Measurements from ENCODE around the gene MAN1A1. TPM values are rescaled to one million over a fixed set of nuclear protein-coding genes. Genes with fewer than 3 reads are reported as not detected.
"Not testable (repeated sequence)": the region's sequence is repeated elsewhere in the genome, so short reads cannot be mapped to it uniquely, and the experiment has no call there.

The MAN1A1 gene
- total RNA-seq, result 10 to 100 TPM; 27.5 to 34.2 TPM

GRCh38 chr6:119349361-119350201 is at the start of gene MAN1A1:
Gene MAN1A1 (minus strand): TSS chr6:119349761. CDS start chr6:119349065, 696 bp downstream.
- Mint-ChIP-seq H3K4me3 (peak within 1 kb of the TSS; percentile 95), H3K4me1 (ENCODE audit: low read depth in 2 of 2) (peaks cover 37 to 45% of the 10 kb centered on the region in 2 donors), H3K27me3 (no peaks in the 10 kb centered on the region), H3K9me3 (no peaks in the 10 kb centered on the region), H3K27ac (peak within 1 kb of the TSS; percentile 87 to 89), H3K36me3 (peaks cover 4% of the 10 kb centered on the region)
- DNase-seq (ENCODE audit: low spot score) (peak; percentile 96), ATAC-seq (peak; percentile 95 to 96)

GRCh38 chr6:119395192-119395591 is 45.6 kb upstream of the MAN1A1 start:
- H3K9me3 Mint-ChIP-seq, result peaks cover 5% of the 10 kb centered on the region
- H3K36me3 Mint-ChIP-seq, result peaks cover 5% of the 10 kb centered on the region

GRCh38 chr6:119390247-119390793 is 40.8 kb upstream of the MAN1A1 start:
- Mint-ChIP-seq H3K36me3 (peaks cover 10% of the 10 kb centered on the region), H3K27ac (no peak overlapping the region), H3K27me3 (no peaks in the 10 kb centered on the region), H3K9me3 (peaks cover 4% of the 10 kb centered on the region), H3K4me1 (ENCODE audit: low read depth in 2 of 2) (no peaks in the 10 kb centered on the region), H3K4me3 (no peak overlapping the region)
- DNase-seq (ENCODE audit: low spot score), result no peak
- ATAC-seq, result no peak

More at GRCh38 chr6:119395192-119395591, 45.6 kb upstream of the MAN1A1 start:
- no peak overlapping the region for H3K4me3 Mint-ChIP-seq
- ATAC-seq, result no peak
- H3K27ac Mint-ChIP-seq, result no peak overlapping the region
- DNase-seq (ENCODE audit: low spot score), result no peak
- no peaks in the 10 kb centered on the region for H3K4me1 Mint-ChIP-seq (ENCODE audit: low read depth in 2 of 2)
- no peaks in the 10 kb centered on the region for H3K27me3 Mint-ChIP-seq

- no peak for DNase-seq (ENCODE audit: low spot score)
- no peaks in the 10 kb centered on the region for H3K27me3 Mint-ChIP-seq
- no peak for ATAC-seq
- H3K4me1 Mint-ChIP-seq (ENCODE audit: low read depth in 2 of 2), result peaks cover 0 to 2% of the 10 kb centered on the region in 2 donors
- H3K36me3 Mint-ChIP-seq, result peaks cover 22% of the 10 kb centered on the region
- H3K9me3 Mint-ChIP-seq, result peaks cover 11% of the 10 kb centered on the region
- no peak overlapping the region for H3K27ac Mint-ChIP-seq
- H3K4me3 Mint-ChIP-seq, result no peak overlapping the region
Observed at GRCh38 chr6:119385994-119386393, 36.4 kb upstream of the MAN1A1 start.

- H3K9me3 Mint-ChIP-seq, result peaks cover 17% of the 10 kb centered on the region
- H3K4me1 Mint-ChIP-seq (ENCODE audit: low read depth in 2 of 2), result peaks cover 0 to 2% of the 10 kb centered on the region in 2 donors
- peaks cover 31% of the 10 kb centered on the region for H3K36me3 Mint-ChIP-seq
- DNase-seq (ENCODE audit: low spot score) (no peak), ATAC-seq (no peak)
- H3K27ac Mint-ChIP-seq, result no peak overlapping the region
- H3K4me3 Mint-ChIP-seq, result no peak overlapping the region
- no peaks in the 10 kb centered on the region for H3K27me3 Mint-ChIP-seq
Observed at GRCh38 chr6:119384444-119384843, 34.9 kb upstream of the MAN1A1 start.

- Mint-ChIP-seq H3K27ac (no peak overlapping the region), H3K9me3 (peaks cover 14% of the 10 kb centered on the region), H3K36me3 (peaks cover 32% of the 10 kb centered on the region), H3K27me3 (no peaks in the 10 kb centered on the region), H3K4me3 (no peak overlapping the region), H3K4me1 (ENCODE audit: low read depth in 2 of 2) (peaks cover 0 to 2% of the 10 kb centered on the region in 2 donors)
- no peak for ATAC-seq
- no peak for DNase-seq (ENCODE audit: low spot score)
Observed at GRCh38 chr6:119379809-119380208, 30.2 kb upstream of the MAN1A1 start.

GRCh38 chr6:119377043-119377442 is 27.5 kb upstream of the MAN1A1 start:
- not testable (repeated sequence) for DNase-seq (ENCODE audit: low spot score); H3K9me3 Mint-ChIP-seq; ATAC-seq; H3K27me3 Mint-ChIP-seq; H3K27ac Mint-ChIP-seq; H3K4me3 Mint-ChIP-seq; H3K4me1 Mint-ChIP-seq (ENCODE audit: low read depth in 2 of 2)
- peaks cover 21% of the 10 kb centered on the region for H3K36me3 Mint-ChIP-seq

- no peak for ATAC-seq
- H3K36me3 Mint-ChIP-seq, result peaks cover 3% of the 10 kb centered on the region
- H3K27ac Mint-ChIP-seq, result no peak overlapping the region
- H3K27me3 Mint-ChIP-seq, result no peaks in the 10 kb centered on the region
- H3K9me3 Mint-ChIP-seq, result no peaks in the 10 kb centered on the region
- no peaks in the 10 kb centered on the region for H3K4me1 Mint-ChIP-seq (ENCODE audit: low read depth in 2 of 2)
- DNase-seq (ENCODE audit: low spot score), result no peak
- H3K4me3 Mint-ChIP-seq, result no peak overlapping the region
Observed at GRCh38 chr6:119370080-119370479, 20.5 kb upstream of the MAN1A1 start.

GRCh38 chr6:119368921-119369320 is 19.4 kb upstream of the MAN1A1 start:
- H3K27ac Mint-ChIP-seq, result no peak overlapping the region
- H3K4me1 Mint-ChIP-seq (ENCODE audit: low read depth in 2 of 2), result no peaks in the 10 kb centered on the region
- no peaks in the 10 kb centered on the region for H3K27me3 Mint-ChIP-seq
- ATAC-seq (no peak), DNase-seq (ENCODE audit: low spot score) (no peak)
- peaks cover 5% of the 10 kb centered on the region for H3K36me3 Mint-ChIP-seq
- H3K4me3 Mint-ChIP-seq, result no peak overlapping the region
- H3K9me3 Mint-ChIP-seq, result no peaks in the 10 kb centered on the region

GRCh38 chr6:119361209-119361608 is 11.6 kb upstream of the MAN1A1 start:
- H3K27ac Mint-ChIP-seq, result no peak overlapping the region
- ATAC-seq (no peak), DNase-seq (ENCODE audit: low spot score) (no peak)
- no peaks in the 10 kb centered on the region for H3K27me3 Mint-ChIP-seq
- peaks cover 0 to 11% of the 10 kb centered on the region in 2 donors for H3K4me1 Mint-ChIP-seq (ENCODE audit: low read depth in 2 of 2)
- no peaks in the 10 kb centered on the region for H3K9me3 Mint-ChIP-seq
- H3K36me3 Mint-ChIP-seq, result peaks cover 5% of the 10 kb centered on the region
- H3K4me3 Mint-ChIP-seq, result no peak overlapping the region

GRCh38 chr6:119360262-119360915 is 10.8 kb upstream of the MAN1A1 start:
- Mint-ChIP-seq H3K27me3 (no peaks in the 10 kb centered on the region), H3K9me3 (no peaks in the 10 kb centered on the region), H3K36me3 (peaks cover 5% of the 10 kb centered on the region), H3K4me3 (no peak overlapping the region), H3K4me1 (ENCODE audit: low read depth in 2 of 2) (peaks cover 0 to 11% of the 10 kb centered on the region in 2 donors), H3K27ac (no peak overlapping the region)
- ATAC-seq (no peak), DNase-seq (ENCODE audit: low spot score) (no peak)

- H3K27ac Mint-ChIP-seq, result no peak overlapping the region
- H3K27me3 Mint-ChIP-seq, result no peaks in the 10 kb centered on the region
- no peak overlapping the region for H3K4me3 Mint-ChIP-seq
- H3K9me3 Mint-ChIP-seq, result no peaks in the 10 kb centered on the region
- DNase-seq (ENCODE audit: low spot score), result no peak
- no peak for ATAC-seq
- no peaks in the 10 kb centered on the region for H3K36me3 Mint-ChIP-seq
- H3K4me1 Mint-ChIP-seq (ENCODE audit: low read depth in 2 of 2), result peaks cover 7 to 15% of the 10 kb centered on the region in 2 donors
Observed at GRCh38 chr6:119355890-119356289, 6.3 kb upstream of the MAN1A1 start.

- Mint-ChIP-seq H3K9me3 (no peaks in the 10 kb centered on the region), H3K4me3 (no peak overlapping the region), H3K27ac (no peak overlapping the region), H3K27me3 (no peaks in the 10 kb centered on the region), H3K36me3 (peaks cover 4% of the 10 kb centered on the region), H3K4me1 (ENCODE audit: low read depth in 2 of 2) (peaks cover 10 to 14% of the 10 kb centered on the region in 2 donors)
- DNase-seq (ENCODE audit: low spot score) (no peak), ATAC-seq (no peak)
Observed at GRCh38 chr6:119355157-119355556, 5.6 kb upstream of the MAN1A1 start.

GRCh38 chr6:119353696-119354095 is 4.1 kb upstream of the MAN1A1 start:
- Mint-ChIP-seq H3K4me3 (no peak overlapping the region), H3K36me3 (peaks cover 4% of the 10 kb centered on the region), H3K27ac (no peak overlapping the region), H3K27me3 (no peaks in the 10 kb centered on the region), H3K4me1 (ENCODE audit: low read depth in 2 of 2) (peaks cover 9 to 15% of the 10 kb centered on the region in 2 donors), H3K9me3 (no peaks in the 10 kb centered on the region)
- ATAC-seq, result no peak
- no peak for DNase-seq (ENCODE audit: low spot score)
